Right kidney (tissue), 1 donor: ENCODE measurements around the gene IQSEC1.

Source experiments
- DNase-seq: peaks from one replicate; pipeline ENCODE4 v3.0.0-alpha.2; 2016

IQSEC1 gene

GRCh38 chr3:13067778-13068177, 5.5 kb downstream of the IQSEC1 start:
- no peak for DNase-seq

- no peak for DNase-seq
These were observed 6.4 kb downstream of the IQSEC1 start for GRCh38 chr3:13066834-13067233.

- no peak for DNase-seq
These were observed 7.0 kb downstream of the IQSEC1 start for GRCh38 chr3:13066236-13066635.

GRCh38 chr3:13065727-13066126, 7.5 kb downstream of the IQSEC1 start:
- no peak for DNase-seq

- DNase-seq, result no peak
These were observed 8.3 kb downstream of the IQSEC1 start for GRCh38 chr3:13064964-13065363.

- no peak for DNase-seq
These were observed 8.9 kb downstream of the IQSEC1 start for GRCh38 chr3:13064159-13064868.

GRCh38 chr3:13063225-13063624, 10.0 kb downstream of the IQSEC1 start:
- no peak for DNase-seq

- DNase-seq, result no peak
These were observed 10.6 kb downstream of the IQSEC1 start for GRCh38 chr3:13062647-13063046.

GRCh38 chr3:13060341-13060910, 12.8 kb downstream of the IQSEC1 start:
- DNase-seq, result no peak

- no peak for DNase-seq
These were observed 14.7 kb downstream of the IQSEC1 start for GRCh38 chr3:13058346-13059120.

- DNase-seq, result no peak
These were observed 15.8 kb downstream of the IQSEC1 start for GRCh38 chr3:13057282-13058040.

GRCh38 chr3:13055634-13056033, 17.6 kb downstream of the IQSEC1 start:
- DNase-seq, result no peak

GRCh38 chr3:13054341-13055285, 18.6 kb downstream of the IQSEC1 start:
- DNase-seq, result no peak

- no peak for DNase-seq
These were observed 19.3 kb downstream of the IQSEC1 start for GRCh38 chr3:13053893-13054292.

- no peak for DNase-seq
These were observed 19.8 kb downstream of the IQSEC1 start for GRCh38 chr3:13053420-13053819.

- no peak for DNase-seq
These were observed 20.9 kb downstream of the IQSEC1 start for GRCh38 chr3:13052191-13052820.

- DNase-seq, result no peak
These were observed 21.6 kb downstream of the IQSEC1 start for GRCh38 chr3:13051581-13051980.

GRCh38 chr3:13051066-13051465, 22.2 kb downstream of the IQSEC1 start:
- DNase-seq, result no peak

- no peak for DNase-seq
These were observed 22.8 kb downstream of the IQSEC1 start for GRCh38 chr3:13050446-13050845.

GRCh38 chr3:13049400-13049799, 23.8 kb downstream of the IQSEC1 start:
- DNase-seq, result no peak
